Pancreas (tissue), 10 donors: ENCODE measurements around the gene APOL3. TPM values are rescaled to one million over a fixed set of nuclear protein-coding genes. Genes with fewer than 3 reads are reported as not detected.
"Not testable (repeated sequence)": the region's sequence is repeated elsewhere in the genome, so short reads cannot be mapped to it uniquely, and the experiment has no call there.

Source experiments
- ATAC-seq, 4 donors: fragments of 200-7000 bp; cut with Tn5 transposase; one replicate each; pipeline versions ENCODE4 v1.8.0 to v1.9.1; 2020; ENCODE audit warnings: mild to moderate bottlenecking in 4 of 4, moderate library complexity in 4 of 4
- DNase-seq, 6 donors: peaks; one replicate each; pipeline ENCODE4 v3.0.0-alpha.2; 2020
- FAIRE-seq: peaks from 2 replicates; lab custom pipeline; 2012; peaks lifted over from hg19 to GRCh38; lab: Jason Lieb, UNC
- H3K27ac ChIP-seq, 4 donors: fragments of 200-600 bp; sonication (generic); 1 replicate in 3 of 4; 2 replicates in 1 of 4; pipeline versions ENCODE4 v1.5.0 to v1.8.0; 2020
- H3K27me3 ChIP-seq, 4 donors: fragments of 200-600 bp; one replicate each; pipeline ENCODE4 v1.8.0; 2021
- H3K36me3 ChIP-seq, 3 donors: fragments of 200-600 bp; sonication (generic) in 1 of 3; one replicate each; pipeline versions ENCODE4 v1.5.0 to v1.8.0; 2020 to 2021
- H3K4me1 ChIP-seq, 3 donors: fragments of 200-600 bp; one replicate each; pipeline ENCODE4 v1.8.0; 2021
- H3K4me3 ChIP-seq, 4 donors: fragments of 200-600 bp; sonication (generic) in 2 of 4; one replicate each; pipeline versions ENCODE4 v1.5.0 to v1.8.0; 2020 to 2021
- H3K9me3 ChIP-seq, 4 donors: fragments of 200-600 bp; one replicate each; pipeline ENCODE4 v1.8.0; 2021
- WGBS, 2 donors: extraction: QIAGEN DNeasy Blood & Tissue Kit; methylation state at CpG; one replicate each; pipeline ENCODE4 v1.1.7; 2013; 5-methylcytosine and 5-hydroxymethylcytosine counted together
- intact Hi-C, 3 donors: fragments of 100-400 bp; cut with DNase I; formaldehyde crosslinking; loops; one replicate each; pipeline versions ENCODE4 v1.11.1 to v1.14.2; 2022
- polyA plus RNA-seq, 2 donors: library from polyadenylated mRNA; stranded (reverse); fragments of 200-250 nt; gene quantifications; one replicate each; pipeline ENCODE4 v1.2.3, GENCODE V29; 2013
- total RNA-seq, 6 donors: library from RNA; stranded (reverse); fragmentation: NEBNext Ultra II Directional in 4 of 6; extraction: Animal tissue kit (Norgen Biotek cat#: 25700) in 4 of 6; gene quantifications; one replicate each; pipeline versions ENCODE4 v1.2.1 to v1.2.4, GENCODE V29; 2021 to 2023
- TF ChIP-seq, protein P1 (sequence below), 4 donors: fragments of 200-600 bp; sonication (generic) in 3 of 4; IDR thresholded peaks; one replicate each; pipeline versions ENCODE4 v1.5.0 to v1.8.0; 2021; ENCODE audit warnings: antibody characterized with exemption in 4 of 4
- donor health status: healthy with polysubstance abuse.
- donor health status: DM: no; HTN: no; CAD: no; lungs with moderate emphysema.
- donor health status: DM: no; HTN: no; CAD: no.
- donor health status: control.
- donor health status: control.
- donor health status: Bipolar disorder and iron deficiency.
- donor health status: DM: yes; HTN: yes; CAD: no.
- donor health status: DM: no; HTN: no; CAD: no.
- donor health status: DM: no; HTN: no; CAD: no.
- donor health status: DM: yes; HTN: yes; CAD: no.

Gene APOL3
- total and polyA plus RNA-seq, 8 donors: 2.5 to 13.5 (median 5.9) TPM

DNA sequence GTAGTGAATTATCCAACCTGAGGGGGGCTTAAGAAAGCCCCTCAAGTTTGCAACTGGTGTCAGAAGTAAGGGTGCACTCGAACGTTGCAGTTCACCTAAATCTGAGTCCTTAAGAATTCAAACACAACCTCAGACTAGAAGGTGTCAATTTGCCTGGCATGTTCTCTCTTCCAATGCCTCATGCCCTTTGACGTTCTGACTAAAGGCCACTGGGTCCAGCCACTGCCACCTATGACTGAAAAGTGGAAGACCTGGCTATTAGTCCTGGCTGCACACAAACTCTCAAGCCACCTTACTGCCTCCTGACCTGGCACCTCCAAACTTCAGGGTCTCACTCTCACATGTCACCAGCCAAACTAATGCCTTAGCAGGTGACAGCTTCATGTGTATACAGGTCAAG lies 33.0 kb upstream of the APOL3 start:
- H3K4me3 ChIP-seq: no peak overlapping the region
- TF ChIP-seq, protein P1, sequence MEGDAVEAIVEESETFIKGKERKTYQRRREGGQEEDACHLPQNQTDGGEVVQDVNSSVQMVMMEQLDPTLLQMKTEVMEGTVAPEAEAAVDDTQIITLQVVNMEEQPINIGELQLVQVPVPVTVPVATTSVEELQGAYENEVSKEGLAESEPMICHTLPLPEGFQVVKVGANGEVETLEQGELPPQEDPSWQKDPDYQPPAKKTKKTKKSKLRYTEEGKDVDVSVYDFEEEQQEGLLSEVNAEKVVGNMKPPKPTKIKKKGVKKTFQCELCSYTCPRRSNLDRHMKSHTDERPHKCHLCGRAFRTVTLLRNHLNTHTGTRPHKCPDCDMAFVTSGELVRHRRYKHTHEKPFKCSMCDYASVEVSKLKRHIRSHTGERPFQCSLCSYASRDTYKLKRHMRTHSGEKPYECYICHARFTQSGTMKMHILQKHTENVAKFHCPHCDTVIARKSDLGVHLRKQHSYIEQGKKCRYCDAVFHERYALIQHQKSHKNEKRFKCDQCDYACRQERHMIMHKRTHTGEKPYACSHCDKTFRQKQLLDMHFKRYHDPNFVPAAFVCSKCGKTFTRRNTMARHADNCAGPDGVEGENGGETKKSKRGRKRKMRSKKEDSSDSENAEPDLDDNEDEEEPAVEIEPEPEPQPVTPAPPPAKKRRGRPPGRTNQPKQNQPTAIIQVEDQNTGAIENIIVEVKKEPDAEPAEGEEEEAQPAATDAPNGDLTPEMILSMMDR (IDR thresholded peaks at IDR 0.05): no peak
- FAIRE-seq: no peak
- ATAC-seq: no peak
- H3K4me1 ChIP-seq: no peaks in the 10 kb centered on the region
- H3K27ac ChIP-seq: no peak overlapping the region
- no peak for DNase-seq
- 52 to 59% methylated on average over 3 of the region's 3 CpGs for WGBS, 2 donors
- no peaks in the 10 kb centered on the region for H3K36me3 ChIP-seq
- intact Hi-C loops: loop anchor here in 1 of 3 donors (10.0 kb wide), 1 partner anchor 81 kb away; no protein-coding TSS in a partner anchor
- no peaks in the 10 kb centered on the region for H3K9me3 ChIP-seq
- H3K27me3 ChIP-seq: no peaks in the 10 kb centered on the region

- intact Hi-C loops: loop anchor here in 1 of 3 donors (10.0 kb wide), 1 partner anchor 82 kb away; no protein-coding TSS in a partner anchor
- WGBS, 2 donors: 71 to 75% methylated on average over 3 of the region's 3 CpGs
- no peak for ATAC-seq
Observed at GRCh38 chr22:36193171-36193570, 32.6 kb upstream of the APOL3 start.

DNA sequence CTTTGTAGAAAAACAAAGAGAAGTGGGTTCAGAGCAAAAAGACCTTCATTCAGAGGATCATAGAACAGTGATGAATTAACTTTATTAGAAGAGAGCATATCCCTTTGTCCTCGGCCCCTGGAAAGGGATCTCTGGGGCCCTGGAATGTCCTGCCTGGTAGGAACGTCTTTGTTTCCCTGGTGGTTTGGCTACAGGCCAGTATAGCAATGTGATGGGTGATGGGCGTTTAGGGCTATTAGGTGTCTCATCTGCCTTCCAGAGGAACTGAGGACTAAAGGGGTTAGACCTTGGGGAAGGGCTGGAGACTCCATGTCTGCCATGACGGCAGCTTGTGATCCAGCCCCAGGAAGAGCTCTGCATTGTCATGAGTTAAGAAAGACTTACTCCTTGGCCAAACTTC lies 32.0 kb upstream of the APOL3 start:
- intact Hi-C loops: loop anchor here in 1 of 3 donors (10.0 kb wide), 1 partner anchor 82 kb away; no protein-coding TSS in a partner anchor
- ATAC-seq (no peak), DNase-seq (no peak), FAIRE-seq (no peak)
- no peaks in the 10 kb centered on the region for H3K36me3 ChIP-seq
- H3K27ac ChIP-seq: no peak overlapping the region
- H3K27me3 ChIP-seq: no peaks in the 10 kb centered on the region
- no peaks in the 10 kb centered on the region for H3K9me3 ChIP-seq
- no peaks in the 10 kb centered on the region for H3K4me1 ChIP-seq
- H3K4me3 ChIP-seq: no peak overlapping the region
- 50 to 54% methylated on average over 4 of the region's 4 CpGs for WGBS, 2 donors
- TF ChIP-seq, protein P1 (IDR thresholded peaks at IDR 0.05): no peak

More at GRCh38 chr22:36193171-36193570, 32.6 kb upstream of the APOL3 start:
- Histone ChIP-seq H3K36me3 (no peaks in the 10 kb centered on the region), H3K27ac (no peak overlapping the region), H3K9me3 (no peaks in the 10 kb centered on the region), H3K27me3 (no peaks in the 10 kb centered on the region), H3K4me3 (no peak overlapping the region), H3K4me1 (no peaks in the 10 kb centered on the region)
- FAIRE-seq (no peak), DNase-seq (no peak)
- TF ChIP-seq, protein P1 (IDR thresholded peaks at IDR 0.05): no peak

GRCh38 chr22:36191106-36191836 lies 30.7 kb upstream of the APOL3 start:
- H3K27ac ChIP-seq: no peak overlapping the region

DNA sequence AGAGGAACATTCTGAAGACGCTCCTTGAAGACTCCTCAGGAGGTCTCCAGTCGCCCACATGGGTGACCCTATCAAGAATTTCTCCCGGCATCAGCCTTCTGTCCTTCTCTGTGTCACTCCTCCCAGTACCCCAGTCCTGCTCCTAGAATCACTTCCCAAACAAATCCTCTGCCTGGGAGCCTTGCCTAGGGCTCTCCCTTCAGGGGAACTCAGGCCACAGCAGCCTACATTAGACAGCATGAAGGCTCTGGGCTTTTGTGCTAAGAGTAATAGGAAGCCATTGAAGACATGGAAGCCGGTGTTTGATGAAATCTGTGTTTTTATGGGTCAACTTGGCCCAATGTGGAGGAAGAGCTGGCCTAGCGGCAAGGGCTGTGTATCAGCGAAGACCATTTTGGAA lies 27.3 kb upstream of the APOL3 start:
- H3K4me1 ChIP-seq, FAIRE-seq, H3K36me3 ChIP-seq, H3K27me3 ChIP-seq, H3K4me3 ChIP-seq, H3K9me3 ChIP-seq, intact Hi-C loops, H3K27ac ChIP-seq, ATAC-seq, DNase-seq: not testable (repeated sequence)
- WGBS, 2 donors: 92 to 97% methylated on average over 3 of the region's 6 CpGs

More at GRCh38 chr22:36191106-36191836, 30.7 kb upstream of the APOL3 start:
- Histone ChIP-seq H3K36me3 (no peaks in the 10 kb centered on the region), H3K9me3 (no peaks in the 10 kb centered on the region), H3K27me3 (no peaks in the 10 kb centered on the region), H3K4me1 (no peaks in the 10 kb centered on the region), H3K4me3 (no peak overlapping the region)
- 56 to 60% methylated on average over 17 of the region's 17 CpGs for WGBS, 2 donors
- peak; percentile 31 to 74 (median 44) for ATAC-seq
- FAIRE-seq: no peak
- intact Hi-C loops: loop anchor here in 1 of 3 donors (10.0 kb wide), 1 partner anchor 84 kb away; no protein-coding TSS in a partner anchor
- DNase-seq: peak in 2 of 6 donors; percentile 37 to 49
- TF ChIP-seq, protein P1 (IDR thresholded peaks at IDR 0.05): no peak
